Heart left ventricle (tissue), 16 donors: Measurements from ENCODE around the gene AK4. TPM values are rescaled to one million over a fixed set of nuclear protein-coding genes. Genes with fewer than 3 reads are reported as not detected.

Source experiments
- ATAC-seq, 4 donors: fragments of 200-7000 bp; cut with Tn5 transposase; one replicate each; pipeline ENCODE4 v1.9.1; 2020 to 2022; ENCODE audit warnings: moderate library complexity in 4 of 4, mild to moderate bottlenecking in 3 of 4, moderate number of reproducible peaks in 1 of 4
- DNase-seq, 5 donors: peaks; one replicate each; pipeline ENCODE4 v3.0.0-alpha.2; 2020
- H3K27ac ChIP-seq, 12 donors: fragments of 200-600 bp; sonication (generic) in 4 of 12; one replicate each; pipeline versions ENCODE4 v1.5.0 to v1.8.0; 2016 to 2022; ENCODE audit warnings: mild to moderate bottlenecking in 2 of 12
- H3K27me3 ChIP-seq, 9 donors: fragments of 200-600 bp; sonication (generic) in 2 of 9; one replicate each; pipeline versions ENCODE4 v1.5.1 to v1.8.0; 2016 to 2022; ENCODE audit warnings: mild to moderate bottlenecking in 3 of 9
- H3K36me3 ChIP-seq, 9 donors: fragments of 200-600 bp; sonication (generic) in 2 of 9; one replicate each; pipeline versions ENCODE4 v1.5.0 to v1.8.0; 2018 to 2022; ENCODE audit warnings: mild to moderate bottlenecking in 2 of 9
- H3K4me1 ChIP-seq, 12 donors: fragments of 200-600 bp; sonication (generic) in 4 of 12; one replicate each; pipeline versions ENCODE4 v1.5.0 to v1.8.0; 2016 to 2022; ENCODE audit warnings: mild to moderate bottlenecking in 3 of 12
- H3K4me3 ChIP-seq, 12 donors: fragments of 200-600 bp; sonication (generic) in 4 of 12; one replicate each; pipeline versions ENCODE4 v1.5.0 to v1.8.0; 2017 to 2022; ENCODE audit warnings: mild to moderate bottlenecking in 9 of 12, moderate library complexity in 4 of 12
- H3K9me3 ChIP-seq, 12 donors: fragments of 200-600 bp; sonication (generic) in 4 of 12; one replicate each; pipeline versions ENCODE4 v1.5.0 to v1.8.0; 2016 to 2022; ENCODE audit warnings: mild to moderate bottlenecking in 1 of 12
- CTCF ChIP-seq, 12 donors: fragments of 200-600 bp; sonication (generic) in 4 of 12; IDR thresholded peaks; one replicate each; pipeline versions ENCODE4 v1.5.0 to v1.8.0; 2018 to 2022; ENCODE audit warnings: antibody characterized with exemption in 12 of 12, mild to moderate bottlenecking in 5 of 12
- POLR2A ChIP-seq, 2 donors: fragments of 450-650 bp; IDR thresholded peaks; one replicate each; pipeline ENCODE4 v1.6.1; 2017; ENCODE audit warnings: antibody characterized with exemption in 2 of 2, mild to moderate bottlenecking in 2 of 2, moderate library complexity in 2 of 2
- WGBS, 4 donors: extraction: QIAGEN DNeasy Blood & Tissue Kit in 2 of 4; methylation state at CpG; one replicate each; pipeline versions ENCODE4 v1.1.5 to v1.1.7; 2013 to 2018; 5-methylcytosine and 5-hydroxymethylcytosine counted together
- intact Hi-C, 10 donors: fragments of 100-400 bp; cut with DNase I; formaldehyde crosslinking; loops; one replicate each; pipeline versions ENCODE4 v1.11.1 to v1.14.2; 2022
- polyA plus RNA-seq, 2 donors: library from polyadenylated mRNA; stranded (reverse); fragments of 200-250 nt; gene quantifications; one replicate each; pipeline ENCODE4 v1.2.3, GENCODE V29; 2013
- total RNA-seq, 9 donors: library from RNA; depleted of rRNA in 2 of 9; stranded (reverse); fragments of >200 nt in 2 of 9; fragmentation: NEBNext Ultra II Directional in 3 of 9; extraction: Animal tissue kit (Norgen Biotek cat#: 25700) in 3 of 9; gene quantifications; one replicate each; pipeline versions ENCODE4 v1.1.0 to v1.2.4, GENCODE V29; 2016 to 2023
- donor health status: ischemic (EF 13 %, LVEDD 7.1; RV severe dilation, severe dysfunction).
- donor health status: healthy with polysubstance abuse.
- donor health status: DM: no; HTN: yes; CAD: no.
- donor health status: DM: no; HTN: no; CAD: no.
- donor health status: ischemic (EF 25% LVEDD 6.9; RV normal size, moderate dysfunction).
- donor health status: ischemic (EF 25% LVEDD 5.7; RV mildly dilated, moderate dysfunction).
- donor health status: healthy.
- donor health status: DM: yes; HTN: yes; CAD: no.
- donor health status: ischemic (EF 35%, LVEDD 5.7; RV mildly dilated, moderate dysfunction).
- donor health status: nonischemic (EF 11% LVEDD 7.7; RV severe dilation, severe dysfunction).
- donor health status: DM: yes; HTN: yes; CAD: no.
- donor health status: PGD.
- donor health status: ischemic (EF 29% LVEDD 5.4; RV normal size, mild dysfunction).
- donor health status: nonischemic (EF 23%, LVEDD 6.1; RV moderate dilation, normal function).

AK4 gene
- total and polyA plus RNA-seq, 11 donors, result 16.0 to 181 (median 122) TPM

DNA sequence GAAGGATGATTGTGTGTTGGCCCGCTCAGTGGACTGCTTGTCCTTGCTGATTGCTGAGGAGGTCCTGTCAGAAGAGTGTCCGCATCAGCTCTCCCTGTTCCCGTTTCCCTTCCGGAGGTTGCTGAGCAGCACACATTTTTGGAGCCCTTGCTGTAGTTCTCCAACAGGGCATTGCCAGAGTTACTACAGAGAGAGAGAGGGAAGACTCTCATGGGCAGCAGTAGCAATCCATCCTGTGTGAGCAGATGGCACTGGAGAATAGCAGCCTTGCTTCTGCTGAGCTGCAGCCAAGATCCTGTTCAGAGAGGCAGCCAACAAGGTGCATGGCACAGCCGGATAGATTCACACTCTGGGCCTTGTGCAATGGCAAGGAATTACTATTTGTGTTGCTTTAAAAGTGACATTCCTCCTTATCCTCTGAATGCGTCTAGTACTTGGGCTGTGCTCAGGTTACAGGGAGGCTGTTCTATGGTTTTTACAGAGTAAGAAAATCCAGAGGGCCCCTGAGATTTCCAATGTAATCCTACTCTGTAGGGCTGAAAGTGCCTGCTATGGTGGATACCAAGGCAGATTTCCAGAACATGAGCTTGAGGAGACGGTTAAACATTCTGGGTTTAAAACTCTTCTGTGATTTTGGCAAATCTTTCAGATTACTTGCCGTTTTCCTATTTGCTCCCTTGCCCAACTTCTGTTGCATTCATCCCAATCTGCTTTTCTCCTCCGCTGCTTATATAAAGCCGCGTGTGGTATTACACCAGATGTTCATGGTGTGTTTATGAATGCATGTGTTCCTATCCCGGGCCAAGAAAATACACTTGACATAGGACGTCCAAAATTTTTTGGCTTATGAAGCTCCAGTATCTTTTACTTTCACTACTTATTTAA lies 27.4 kb downstream of the AK4 start:
- Histone ChIP-seq H3K36me3 (no peaks in the 10 kb centered on the region), H3K27ac (peak overlapping the region; percentile 18 to 94 (median 82)), H3K27me3 (no peaks in the 10 kb centered on the region), H3K4me1 (peaks cover 0 to 67% (median 42%) of the 10 kb centered on the region in 12 donors), H3K9me3 (no peaks in the 10 kb centered on the region), H3K4me3 (peak overlapping the region in 6 of 12 donors; percentile 5 to 32 (median 9))
- intact Hi-C loops, result no loop called here
- TF ChIP-seq POLR2A (IDR thresholded peaks at IDR 0.05), result no peak
- no peak for TF ChIP-seq CTCF (IDR thresholded peaks at IDR 0.05)
- ATAC-seq (peak; percentile 89 to 91 (median 90)), DNase-seq (peak in 4 of 5 donors; percentile 55 to 81 (median 68))
- WGBS, 4 donors, result 40 to 50% (median 47%) methylated on average over 13 of the region's 13 CpGs

- H3K27me3 ChIP-seq, result no peaks in the 10 kb centered on the region
- peaks cover 2 to 65% (median 40%) of the 10 kb centered on the region in 12 donors for H3K4me1 ChIP-seq
- WGBS, 4 donors, result 51 to 61% (median 57%) methylated on average over 2 of the region's 2 CpGs
- H3K9me3 ChIP-seq, result no peaks in the 10 kb centered on the region
- no peaks in the 10 kb centered on the region for H3K36me3 ChIP-seq
- peak; percentile 62 to 74 (median 68) for ATAC-seq
- H3K4me3 ChIP-seq, result peak overlapping the region in 4 of 12 donors; percentile 5 to 32 (median 20)
- intact Hi-C loops, result no loop called here
- H3K27ac ChIP-seq, result peak overlapping the region; percentile 18 to 94 (median 82)
- DNase-seq, result peak in 1 of 5 donors; percentile 18
- TF ChIP-seq CTCF (IDR thresholded peaks at IDR 0.05) (no peak), POLR2A (IDR thresholded peaks at IDR 0.05) (no peak)
Measured at GRCh38 chr1:65176056-65176450, 28.1 kb downstream of the AK4 start.

- peak overlapping the region; percentile 18 to 94 (median 82) for H3K27ac ChIP-seq
- peak in 1 of 4 donors; percentile 13 for ATAC-seq
- 52 to 85% (median 65%) methylated on average over 3 of the region's 3 CpGs for WGBS, 4 donors
Measured at GRCh38 chr1:65176591-65176990, 28.6 kb downstream of the AK4 start.

More at GRCh38 chr1:65176591-65176990, 28.6 kb downstream of the AK4 start:
- no peaks in the 10 kb centered on the region for H3K36me3 ChIP-seq
- H3K9me3 ChIP-seq, result no peaks in the 10 kb centered on the region
- no peak for DNase-seq
- no peak for TF ChIP-seq POLR2A (IDR thresholded peaks at IDR 0.05)
- TF ChIP-seq CTCF (IDR thresholded peaks at IDR 0.05), result no peak
- peak overlapping the region in 1 of 12 donors; percentile 4 for H3K4me3 ChIP-seq
- H3K27me3 ChIP-seq, result no peaks in the 10 kb centered on the region
- peaks cover 2 to 68% (median 40%) of the 10 kb centered on the region in 12 donors for H3K4me1 ChIP-seq
- intact Hi-C loops, result no loop called here
